Astrocyte (in vitro differentiated cells and primary cell): Measurements from ENCODE around the gene CHN2. TPM values are rescaled to one million over a fixed set of nuclear protein-coding genes. Genes with fewer than 3 reads are reported as not detected.

Source experiments
- DNase-seq: peaks from one replicate; pipeline ENCODE4 v3.0.0-alpha.2; 2010; ENCODE audit warnings: low read depth
- FAIRE-seq: peaks from 2 replicates; lab custom pipeline; 2011; peaks lifted over from hg19 to GRCh38; lab: Jason Lieb, UNC
- H2AFZ ChIP-seq: 2 replicates; pipeline ENCODE4 v1.6.0; 2012; ENCODE audit warnings: low read depth, low read length, inconsistent platforms
- H3K27ac ChIP-seq: 2 replicates; pipeline ENCODE4 v1.5.1; 2011; ENCODE audit warnings: low read depth, low read length, inconsistent platforms
- H3K27me3 ChIP-seq: 2 replicates; pipeline ENCODE4 v1.6.0; 2011; ENCODE audit warnings: low read length, inconsistent platforms; ENCODE audit not compliant: insufficient read depth
- H3K36me3 ChIP-seq: 2 replicates; pipeline ENCODE4 v1.5.1; 2011; ENCODE audit warnings: low read length, inconsistent platforms; ENCODE audit not compliant: insufficient read depth
- H3K4me1 ChIP-seq: 2 replicates; pipeline ENCODE4 v1.5.1; 2011; ENCODE audit warnings: low read length, inconsistent platforms; ENCODE audit not compliant: insufficient read depth
- H3K4me2 ChIP-seq: 2 replicates; pipeline ENCODE4 v1.6.0; 2012; ENCODE audit warnings: low read length, inconsistent platforms
- H3K4me3 ChIP-seq: 2 replicates; pipeline ENCODE4 v1.5.1; 2011; ENCODE audit warnings: low read depth, mild to moderate bottlenecking, low read length, inconsistent platforms; ENCODE audit not compliant: insufficient read depth
- H3K79me2 ChIP-seq: 2 replicates; pipeline ENCODE4 v1.6.0; 2012; ENCODE audit warnings: mild to moderate bottlenecking, low read length, inconsistent platforms; ENCODE audit not compliant: insufficient read depth
- H3K9ac ChIP-seq: 2 replicates; pipeline ENCODE4 v1.6.0; 2012; ENCODE audit warnings: mild to moderate bottlenecking, low read length, inconsistent platforms
- H3K9me3 ChIP-seq: 2 replicates; pipeline ENCODE4 v1.5.1; 2012; ENCODE audit warnings: low read depth, mild to moderate bottlenecking, low read length, inconsistent platforms; ENCODE audit not compliant: insufficient read depth
- H4K20me1 ChIP-seq: 2 replicates; pipeline ENCODE4 v1.6.0; 2012; ENCODE audit warnings: low read length, inconsistent platforms; ENCODE audit not compliant: insufficient read depth
- H3K27ac Mint-ChIP-seq: one replicate; pipeline ENCODE4 v1.8.0; 2021; ENCODE audit warnings: mild to moderate bottlenecking, mixed read lengths; ENCODE audit not compliant: unreplicated experiment
- H3K27me3 Mint-ChIP-seq: one replicate; pipeline ENCODE4 v1.8.0; 2021; ENCODE audit warnings: low read depth, mixed read lengths; ENCODE audit not compliant: unreplicated experiment
- H3K36me3 Mint-ChIP-seq: one replicate; pipeline ENCODE4 v1.8.0; 2021; ENCODE audit warnings: low read depth, mixed read lengths; ENCODE audit not compliant: unreplicated experiment
- H3K4me1 Mint-ChIP-seq: one replicate; pipeline ENCODE4 v1.8.0; 2021; ENCODE audit warnings: low read depth, mixed read lengths; ENCODE audit not compliant: unreplicated experiment
- H3K4me3 Mint-ChIP-seq: one replicate; pipeline ENCODE4 v1.8.0; 2021; ENCODE audit warnings: mild to moderate bottlenecking, moderate library complexity, mixed read lengths; ENCODE audit not compliant: unreplicated experiment
- H3K9me3 Mint-ChIP-seq: one replicate; pipeline ENCODE4 v1.8.0; 2021; ENCODE audit warnings: mild to moderate bottlenecking, mixed read lengths; ENCODE audit not compliant: unreplicated experiment
- CTCF ChIP-seq: IDR thresholded peaks from 2 replicates; pipeline ENCODE4 v1.5.1; 2011; ENCODE audit warnings: low read depth, mild to moderate bottlenecking, inconsistent platforms, low read length, moderate library complexity; ENCODE audit not compliant: insufficient read depth
- EZH2 ChIP-seq: IDR thresholded peaks from 2 replicates; pipeline ENCODE4 v1.6.1; 2012; ENCODE audit warnings: mild to moderate bottlenecking, low read length, inconsistent platforms; ENCODE audit not compliant: insufficient read depth
- total RNA-seq: library from RNA; stranded (reverse); gene quantifications from 2 replicates; pipeline ENCODE4 v1.2.1, GENCODE V29; 2021

CHN2 gene
- total RNA-seq, 1 donor from 2014 or later = 2.5 TPM

- no peak for FAIRE-seq
- no peak overlapping the region for H3K4me2 ChIP-seq
- Mint-ChIP-seq H3K27me3 (no peaks in the 10 kb centered on the region), H3K27ac (no peak overlapping the region), H3K4me1 (peaks cover 4% of the 10 kb centered on the region), H3K4me3 (no peak overlapping the region), H3K36me3 (no peaks in the 10 kb centered on the region), H3K9me3 (peaks cover 3% of the 10 kb centered on the region)
- no peaks in the 10 kb centered on the region for H3K9me3 ChIP-seq
- no peak overlapping the region for H2AFZ ChIP-seq
- no peak for DNase-seq
- H3K9ac ChIP-seq = no peak overlapping the region
- H3K79me2 ChIP-seq = no peaks in the 10 kb centered on the region
- no peaks in the 10 kb centered on the region for H3K4me1 ChIP-seq
- H3K36me3 ChIP-seq = no peaks in the 10 kb centered on the region
- no peak for TF ChIP-seq EZH2
- no peak for TF ChIP-seq CTCF
- H3K27me3 ChIP-seq = peaks cover 4% of the 10 kb centered on the region
- H3K4me3 ChIP-seq = no peak overlapping the region
- H4K20me1 ChIP-seq = no peaks in the 10 kb centered on the region
- H3K27ac ChIP-seq = no peak overlapping the region
Observed at GRCh38 chr7:29173458-29173857, 21.1 kb upstream of the CHN2 start.

- DNase-seq (peak; percentile 5), FAIRE-seq (no peak)
- H3K4me2 ChIP-seq = no peak overlapping the region
- no peaks in the 10 kb centered on the region for H3K36me3 ChIP-seq
- Mint-ChIP-seq H3K27me3 (no peaks in the 10 kb centered on the region), H3K36me3 (no peaks in the 10 kb centered on the region), H3K9me3 (peaks cover 3% of the 10 kb centered on the region), H3K27ac (peak overlapping the region; percentile 34), H3K4me1 (peaks cover 4% of the 10 kb centered on the region), H3K4me3 (peak overlapping the region; percentile 27)
- no peak overlapping the region for H3K4me3 ChIP-seq
- H3K9me3 ChIP-seq = no peaks in the 10 kb centered on the region
- no peaks in the 10 kb centered on the region for H3K79me2 ChIP-seq
- no peak overlapping the region for H3K9ac ChIP-seq
- H3K4me1 ChIP-seq = no peaks in the 10 kb centered on the region
- H2AFZ ChIP-seq = no peak overlapping the region
- no peak overlapping the region for H3K27ac ChIP-seq
- no peaks in the 10 kb centered on the region for H4K20me1 ChIP-seq
- TF ChIP-seq EZH2 = no peak
- no peak for TF ChIP-seq CTCF
- peaks cover 2% of the 10 kb centered on the region for H3K27me3 ChIP-seq
Observed at GRCh38 chr7:29177963-29178600, 16.5 kb upstream of the CHN2 start.

- Histone ChIP-seq H3K36me3 (no peaks in the 10 kb centered on the region), H3K9me3 (no peaks in the 10 kb centered on the region), H3K79me2 (no peaks in the 10 kb centered on the region), H3K9ac (no peak overlapping the region), H3K27me3 (peaks cover 2% of the 10 kb centered on the region), H3K27ac (no peak overlapping the region), H4K20me1 (no peaks in the 10 kb centered on the region), H3K4me3 (no peak overlapping the region), H3K4me2 (no peak overlapping the region), H3K4me1 (no peaks in the 10 kb centered on the region), H2AFZ (no peak overlapping the region)
- no peak overlapping the region for H3K27ac Mint-ChIP-seq
- no peaks in the 10 kb centered on the region for H3K36me3 Mint-ChIP-seq
- FAIRE-seq = no peak
- H3K4me1 Mint-ChIP-seq = peaks cover 4% of the 10 kb centered on the region
- H3K27me3 Mint-ChIP-seq = no peaks in the 10 kb centered on the region
- no peak overlapping the region for H3K4me3 Mint-ChIP-seq
- DNase-seq = no peak
- TF ChIP-seq CTCF = no peak
- no peak for TF ChIP-seq EZH2
- H3K9me3 Mint-ChIP-seq = peaks cover 3% of the 10 kb centered on the region
Observed at GRCh38 chr7:29179115-29179514, 15.5 kb upstream of the CHN2 start.
